ENCODE measurements around the gene PAM16.

The PAM16 gene

GRCh38 chr16:4293181-4293716, 57.9 kb downstream of the PAM16 start:
- TF ChIP-seq, protein P1, sequence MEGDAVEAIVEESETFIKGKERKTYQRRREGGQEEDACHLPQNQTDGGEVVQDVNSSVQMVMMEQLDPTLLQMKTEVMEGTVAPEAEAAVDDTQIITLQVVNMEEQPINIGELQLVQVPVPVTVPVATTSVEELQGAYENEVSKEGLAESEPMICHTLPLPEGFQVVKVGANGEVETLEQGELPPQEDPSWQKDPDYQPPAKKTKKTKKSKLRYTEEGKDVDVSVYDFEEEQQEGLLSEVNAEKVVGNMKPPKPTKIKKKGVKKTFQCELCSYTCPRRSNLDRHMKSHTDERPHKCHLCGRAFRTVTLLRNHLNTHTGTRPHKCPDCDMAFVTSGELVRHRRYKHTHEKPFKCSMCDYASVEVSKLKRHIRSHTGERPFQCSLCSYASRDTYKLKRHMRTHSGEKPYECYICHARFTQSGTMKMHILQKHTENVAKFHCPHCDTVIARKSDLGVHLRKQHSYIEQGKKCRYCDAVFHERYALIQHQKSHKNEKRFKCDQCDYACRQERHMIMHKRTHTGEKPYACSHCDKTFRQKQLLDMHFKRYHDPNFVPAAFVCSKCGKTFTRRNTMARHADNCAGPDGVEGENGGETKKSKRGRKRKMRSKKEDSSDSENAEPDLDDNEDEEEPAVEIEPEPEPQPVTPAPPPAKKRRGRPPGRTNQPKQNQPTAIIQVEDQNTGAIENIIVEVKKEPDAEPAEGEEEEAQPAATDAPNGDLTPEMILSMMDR (IDR thresholded peaks at IDR 0.05; ENCODE audit: borderline replicate concordance, insufficient read depth, low read depth, low read length), result no peak
- H3K4me3 ChIP-seq (ENCODE audit: low read depth, low read length), result no peak overlapping the region

DNA sequence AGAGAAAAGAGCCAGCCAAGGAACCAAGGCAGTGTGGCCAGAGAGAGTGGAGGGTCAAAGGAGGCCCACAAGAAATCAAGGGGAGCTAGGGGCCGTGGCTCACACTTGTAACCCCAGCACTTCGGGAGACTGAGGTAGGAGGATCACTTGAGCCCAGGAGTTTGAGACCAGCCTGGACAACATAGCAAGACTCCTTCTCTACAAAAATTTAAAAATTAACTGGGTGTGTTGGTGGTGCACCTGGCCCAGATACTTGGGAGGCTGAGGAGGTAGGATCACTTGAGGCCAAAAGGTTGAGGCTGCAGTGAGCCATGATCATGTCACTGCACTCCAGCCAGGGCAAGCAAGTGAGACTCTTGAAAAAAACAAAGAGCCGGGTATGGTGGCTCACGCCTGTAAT, 59.4 kb downstream of the PAM16 start:
- TF ChIP-seq, protein P1 (IDR thresholded peaks at IDR 0.05; ENCODE audit: borderline replicate concordance, insufficient read depth, low read depth, low read length), result no peak
- H3K4me3 ChIP-seq (ENCODE audit: low read depth, low read length), result no peak overlapping the region
